SKM-1 (cell line): ENCODE data around the gene HSD17B7.

Experiments
- DNase-seq: peaks from one replicate; lab custom pipeline; 2025; ENCODE audit not compliant: unreplicated experiment; lab: John Stamatoyannopoulos, UW

HSD17B7 gene

DNA sequence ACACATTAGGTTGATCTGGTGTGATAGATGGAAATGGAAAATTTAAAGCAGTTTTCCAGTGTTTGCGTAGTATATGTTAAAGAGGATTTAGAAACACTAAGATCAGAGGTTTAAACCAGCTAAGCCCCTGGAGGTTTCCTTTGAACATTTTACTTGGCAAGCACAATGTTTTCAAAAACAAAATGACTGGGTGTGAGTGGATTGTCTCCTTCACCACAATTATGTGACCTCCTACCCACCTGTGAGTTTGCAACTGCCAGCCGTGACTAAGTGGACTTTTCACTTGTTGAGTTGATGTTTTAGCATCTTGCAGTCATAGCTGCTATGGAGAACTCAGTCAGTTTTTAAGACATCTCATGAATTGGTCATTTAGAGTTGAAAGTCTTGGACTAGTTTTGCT, 65.8 kb downstream of the HSD17B7 start:
- DNase-seq = no peak

GRCh38 chr1:162857850-162858249, 67.3 kb downstream of the HSD17B7 start:
- no peak for DNase-seq

GRCh38 chr1:162859191-162859590, 68.7 kb downstream of the HSD17B7 start:
- no peak for DNase-seq

DNA sequence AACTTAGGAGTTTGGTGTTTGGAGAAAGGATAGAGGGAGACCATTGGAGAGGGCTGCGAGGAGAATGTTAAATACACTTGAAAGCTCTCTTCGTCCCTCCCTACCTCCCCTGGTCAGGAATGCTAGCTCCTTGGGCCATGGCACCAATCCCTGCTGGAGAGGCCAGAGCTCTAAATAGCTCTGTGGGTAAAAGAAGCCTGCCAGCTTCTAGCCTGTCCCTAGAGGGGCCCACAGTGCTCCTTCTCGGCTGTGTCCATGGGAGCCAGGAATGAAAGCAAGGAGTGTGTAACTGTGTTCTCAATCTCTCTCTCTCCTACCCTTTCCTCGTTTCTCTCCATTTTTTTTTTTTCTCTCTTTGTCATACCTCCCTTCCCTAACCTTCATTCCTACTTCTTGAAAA, 70.6 kb downstream of the HSD17B7 start, which contains the start of gene CCDC190:
TSS of gene CCDC190 (minus strand) at position 75 of the 400 bp plus-strand sequence. CDS start 1,529 bp downstream, outside the sequence.
- DNase-seq = no peak

GRCh38 chr1:162861625-162862024, 71.1 kb downstream of the HSD17B7 start:
- no peak for DNase-seq
